ENCODE data around the gene RSRC1. TPM values are rescaled to one million over a fixed set of nuclear protein-coding genes. Genes with fewer than 3 reads are reported as not detected.

RSRC1 gene
- total and polyA plus RNA-seq, 11 donors: 9.5 to 24.9 (median 21.3) TPM

DNA sequence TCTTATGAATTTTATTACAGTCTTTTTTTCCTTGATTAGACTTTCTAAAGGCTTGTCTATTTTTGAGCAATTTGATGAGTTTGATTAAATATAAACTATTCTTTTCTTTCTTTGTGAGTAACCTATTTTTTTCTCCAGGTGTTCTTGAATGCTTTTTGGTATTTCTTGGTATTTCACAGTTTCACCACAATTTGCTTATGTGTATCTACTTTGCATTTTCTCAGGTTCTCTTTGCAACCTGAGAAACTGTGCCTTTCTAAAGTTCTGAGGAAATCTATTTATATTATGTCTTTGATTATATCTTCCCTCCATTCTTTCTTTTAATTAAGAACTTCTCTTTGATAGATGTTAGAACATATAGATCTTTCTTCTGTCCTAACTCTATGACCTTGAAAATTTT, 344.0 kb downstream of the RSRC1 start:
- Histone ChIP-seq H3K36me3 (no peaks in the 10 kb centered on the region), H3K4me3 (no peak overlapping the region), H3K27ac (no peak overlapping the region), H3K27me3 (no peaks in the 10 kb centered on the region), H3K4me1 (no peaks in the 10 kb centered on the region), H3K9me3 (no peaks in the 10 kb centered on the region)
- no peak for TF ChIP-seq POLR2A (IDR thresholded peaks at IDR 0.05)
- TF ChIP-seq, protein P1, sequence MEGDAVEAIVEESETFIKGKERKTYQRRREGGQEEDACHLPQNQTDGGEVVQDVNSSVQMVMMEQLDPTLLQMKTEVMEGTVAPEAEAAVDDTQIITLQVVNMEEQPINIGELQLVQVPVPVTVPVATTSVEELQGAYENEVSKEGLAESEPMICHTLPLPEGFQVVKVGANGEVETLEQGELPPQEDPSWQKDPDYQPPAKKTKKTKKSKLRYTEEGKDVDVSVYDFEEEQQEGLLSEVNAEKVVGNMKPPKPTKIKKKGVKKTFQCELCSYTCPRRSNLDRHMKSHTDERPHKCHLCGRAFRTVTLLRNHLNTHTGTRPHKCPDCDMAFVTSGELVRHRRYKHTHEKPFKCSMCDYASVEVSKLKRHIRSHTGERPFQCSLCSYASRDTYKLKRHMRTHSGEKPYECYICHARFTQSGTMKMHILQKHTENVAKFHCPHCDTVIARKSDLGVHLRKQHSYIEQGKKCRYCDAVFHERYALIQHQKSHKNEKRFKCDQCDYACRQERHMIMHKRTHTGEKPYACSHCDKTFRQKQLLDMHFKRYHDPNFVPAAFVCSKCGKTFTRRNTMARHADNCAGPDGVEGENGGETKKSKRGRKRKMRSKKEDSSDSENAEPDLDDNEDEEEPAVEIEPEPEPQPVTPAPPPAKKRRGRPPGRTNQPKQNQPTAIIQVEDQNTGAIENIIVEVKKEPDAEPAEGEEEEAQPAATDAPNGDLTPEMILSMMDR (IDR thresholded peaks at IDR 0.05): no peak
- intact Hi-C loops (cut with DNase I): no loop called here
- ATAC-seq (no peak), DNase-seq (no peak)

DNA sequence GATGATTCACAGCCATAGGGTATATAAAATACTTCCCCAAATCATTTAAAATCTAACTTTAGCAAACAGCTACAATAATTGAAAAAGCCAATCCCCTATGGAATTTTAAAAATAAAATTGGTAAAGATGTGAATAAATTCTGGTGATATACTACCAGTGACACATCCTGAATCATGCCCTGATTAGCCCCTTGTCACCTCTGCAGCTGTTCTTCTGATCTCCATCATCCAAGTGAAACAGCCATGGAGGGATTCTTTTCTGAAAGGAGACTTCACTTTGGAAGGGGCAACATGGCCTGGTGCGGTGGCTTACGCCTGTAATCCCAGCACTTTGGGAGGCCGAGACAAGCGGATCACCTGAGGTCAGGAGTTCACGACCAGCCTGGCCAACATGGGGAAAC, 345.5 kb downstream of the RSRC1 start:
- Histone ChIP-seq H3K4me3 (no peak overlapping the region), H3K36me3 (no peaks in the 10 kb centered on the region), H3K27me3 (no peaks in the 10 kb centered on the region), H3K27ac (no peak overlapping the region), H3K9me3 (no peaks in the 10 kb centered on the region), H3K4me1 (no peaks in the 10 kb centered on the region)
- DNase-seq (no peak), ATAC-seq (no peak)
- intact Hi-C loops (cut with DNase I): no loop called here
- 86 to 98% (median 89%) methylated on average over 5 of the region's 5 CpGs for WGBS, 4 donors
- TF ChIP-seq, protein P1 (IDR thresholded peaks at IDR 0.05): no peak
- no peak for TF ChIP-seq POLR2A (IDR thresholded peaks at IDR 0.05)

DNA sequence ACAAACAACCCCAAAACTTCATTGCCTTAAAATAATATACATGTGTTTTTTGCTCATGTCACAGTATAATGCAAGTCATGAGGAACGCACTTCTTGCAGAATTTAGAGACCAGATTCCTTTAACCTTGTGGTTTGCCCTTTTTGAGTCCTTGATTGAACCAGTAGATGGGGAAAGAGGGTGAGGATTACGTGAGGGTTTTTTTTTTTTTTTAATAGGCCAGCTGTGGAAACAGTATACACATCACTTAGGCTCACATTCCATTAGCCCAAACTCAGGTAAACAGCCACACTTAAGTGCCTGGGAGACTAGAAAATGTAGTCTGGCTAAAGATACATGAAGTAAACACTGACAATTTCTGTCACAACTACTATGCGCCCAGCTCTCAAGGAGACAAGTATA, 346.2 kb downstream of the RSRC1 start:
- Histone ChIP-seq H3K27me3 (no peaks in the 10 kb centered on the region), H3K4me1 (no peaks in the 10 kb centered on the region), H3K9me3 (no peaks in the 10 kb centered on the region), H3K36me3 (no peaks in the 10 kb centered on the region), H3K4me3 (no peak overlapping the region), H3K27ac (no peak overlapping the region)
- ATAC-seq (no peak), DNase-seq (no peak)
- 93 to 96% (median 94%) methylated on average over 3 of the region's 3 CpGs for WGBS, 4 donors
- intact Hi-C loops (cut with DNase I): no loop called here
- TF ChIP-seq, protein P1 (IDR thresholded peaks at IDR 0.05): no peak
- no peak for TF ChIP-seq POLR2A (IDR thresholded peaks at IDR 0.05)

DNA sequence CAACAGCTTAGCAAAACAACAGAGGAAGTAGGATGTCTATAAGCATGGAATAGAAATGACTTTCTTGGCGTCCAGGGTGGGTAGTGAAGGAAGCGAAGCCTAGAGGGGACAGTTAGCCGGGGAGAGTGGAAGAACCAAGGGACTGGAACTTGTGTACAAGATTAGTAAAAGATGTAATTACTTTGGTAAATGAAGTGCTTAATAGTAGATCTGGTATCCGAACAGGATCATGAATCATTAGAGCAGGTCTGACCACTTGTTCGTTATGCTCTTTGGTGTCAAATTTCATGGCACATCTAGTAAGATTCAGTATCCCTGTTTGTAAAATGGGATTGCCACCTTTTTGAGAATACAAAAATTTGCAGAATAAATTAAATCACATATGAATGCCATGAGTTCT, 348.6 kb downstream of the RSRC1 start:
- H3K4me1 ChIP-seq: no peaks in the 10 kb centered on the region
- intact Hi-C loops (cut with DNase I): no loop called here
- H3K27ac ChIP-seq: no peak overlapping the region
- WGBS, 4 donors: 91 to 93% (median 92%) methylated on average over 5 of the region's 5 CpGs
- no peaks in the 10 kb centered on the region for H3K27me3 ChIP-seq
- TF ChIP-seq, protein P1 (IDR thresholded peaks at IDR 0.05): no peak
- TF ChIP-seq POLR2A (IDR thresholded peaks at IDR 0.05): no peak
- no peak overlapping the region for H3K4me3 ChIP-seq
- no peaks in the 10 kb centered on the region for H3K9me3 ChIP-seq
- ATAC-seq: no peak
- no peaks in the 10 kb centered on the region for H3K36me3 ChIP-seq
- no peak for DNase-seq
